Measurements from ENCODE around the gene GPC6. TPM values are rescaled to one million over a fixed set of nuclear protein-coding genes. Genes with fewer than 3 reads are reported as not detected.

GPC6 gene
- total RNA-seq, 1 donor from 2014 or later = not detected

DNA sequence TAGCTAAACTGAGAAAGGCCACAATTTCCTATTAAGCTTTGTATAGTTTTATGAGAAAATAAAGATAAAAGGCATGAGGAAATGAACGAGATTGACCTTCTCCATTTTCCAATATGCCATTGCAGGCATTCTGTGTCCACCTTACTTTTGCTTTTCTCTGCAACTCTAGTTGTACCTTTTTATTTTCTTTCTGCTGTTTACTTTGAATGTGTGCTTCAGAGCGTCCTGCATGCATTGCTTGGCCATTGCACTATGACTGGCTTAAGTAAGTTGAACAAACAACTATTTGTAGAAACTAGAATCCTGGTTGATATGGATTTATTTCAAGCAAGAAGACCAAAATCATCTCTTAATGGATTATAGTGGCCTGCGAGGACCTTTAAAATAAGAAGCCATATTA is 510.3 kb downstream of the GPC6 start:
- H3K4me3 Mint-ChIP-seq = no peak overlapping the region
- TF ChIP-seq, protein P1, sequence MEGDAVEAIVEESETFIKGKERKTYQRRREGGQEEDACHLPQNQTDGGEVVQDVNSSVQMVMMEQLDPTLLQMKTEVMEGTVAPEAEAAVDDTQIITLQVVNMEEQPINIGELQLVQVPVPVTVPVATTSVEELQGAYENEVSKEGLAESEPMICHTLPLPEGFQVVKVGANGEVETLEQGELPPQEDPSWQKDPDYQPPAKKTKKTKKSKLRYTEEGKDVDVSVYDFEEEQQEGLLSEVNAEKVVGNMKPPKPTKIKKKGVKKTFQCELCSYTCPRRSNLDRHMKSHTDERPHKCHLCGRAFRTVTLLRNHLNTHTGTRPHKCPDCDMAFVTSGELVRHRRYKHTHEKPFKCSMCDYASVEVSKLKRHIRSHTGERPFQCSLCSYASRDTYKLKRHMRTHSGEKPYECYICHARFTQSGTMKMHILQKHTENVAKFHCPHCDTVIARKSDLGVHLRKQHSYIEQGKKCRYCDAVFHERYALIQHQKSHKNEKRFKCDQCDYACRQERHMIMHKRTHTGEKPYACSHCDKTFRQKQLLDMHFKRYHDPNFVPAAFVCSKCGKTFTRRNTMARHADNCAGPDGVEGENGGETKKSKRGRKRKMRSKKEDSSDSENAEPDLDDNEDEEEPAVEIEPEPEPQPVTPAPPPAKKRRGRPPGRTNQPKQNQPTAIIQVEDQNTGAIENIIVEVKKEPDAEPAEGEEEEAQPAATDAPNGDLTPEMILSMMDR (IDR thresholded peaks at IDR 0.05) = no peak
- H3K27ac Mint-ChIP-seq = no peak overlapping the region
- no peaks in the 10 kb centered on the region for H3K27me3 Mint-ChIP-seq
- DNase-seq = no peak
- intact Hi-C loops (cut with micrococcal nuclease) = no loop called here
- no peaks in the 10 kb centered on the region for H3K4me1 Mint-ChIP-seq
- ChIA-PET CTCF (no interaction called here), POLR2A (no interaction called here)
- H3K36me3 Mint-ChIP-seq (ENCODE audit: low read depth) = no peaks in the 10 kb centered on the region
- no peak for ATAC-seq (ENCODE audit: low read depth)
- peaks cover 4% of the 10 kb centered on the region for H3K9me3 Mint-ChIP-seq

DNA sequence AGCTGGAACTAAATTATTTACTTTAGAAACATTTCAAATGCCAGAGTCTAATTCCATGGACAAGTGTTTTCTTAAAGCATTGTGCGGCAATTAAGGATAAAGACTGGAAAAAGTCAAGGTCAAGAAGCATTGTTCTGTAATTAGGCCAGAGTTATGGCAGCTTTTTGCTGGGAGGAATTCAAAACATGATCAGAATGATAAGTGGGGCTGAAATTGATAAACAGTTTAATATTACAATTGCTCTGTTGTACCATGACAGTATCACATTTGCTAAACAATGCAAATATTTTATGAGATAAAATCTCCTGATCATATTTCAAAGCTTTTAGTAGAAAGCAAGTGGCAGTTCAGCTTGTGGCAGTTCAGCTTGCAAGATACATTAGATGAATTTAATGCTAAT is 513.7 kb downstream of the GPC6 start:
- DNase-seq (no peak), ATAC-seq (ENCODE audit: low read depth) (no peak)
- TF ChIP-seq, protein P1 (IDR thresholded peaks at IDR 0.05) = no peak
- no peak overlapping the region for H3K4me3 Mint-ChIP-seq
- no peaks in the 10 kb centered on the region for H3K36me3 Mint-ChIP-seq (ENCODE audit: low read depth)
- POLR2A ChIA-PET = no interaction called here
- peaks cover 4% of the 10 kb centered on the region for H3K9me3 Mint-ChIP-seq
- CTCF ChIA-PET = no interaction called here
- intact Hi-C loops (cut with micrococcal nuclease) = no loop called here
- no peak overlapping the region for H3K27ac Mint-ChIP-seq
- no peaks in the 10 kb centered on the region for H3K4me1 Mint-ChIP-seq
- H3K27me3 Mint-ChIP-seq = no peaks in the 10 kb centered on the region

DNA sequence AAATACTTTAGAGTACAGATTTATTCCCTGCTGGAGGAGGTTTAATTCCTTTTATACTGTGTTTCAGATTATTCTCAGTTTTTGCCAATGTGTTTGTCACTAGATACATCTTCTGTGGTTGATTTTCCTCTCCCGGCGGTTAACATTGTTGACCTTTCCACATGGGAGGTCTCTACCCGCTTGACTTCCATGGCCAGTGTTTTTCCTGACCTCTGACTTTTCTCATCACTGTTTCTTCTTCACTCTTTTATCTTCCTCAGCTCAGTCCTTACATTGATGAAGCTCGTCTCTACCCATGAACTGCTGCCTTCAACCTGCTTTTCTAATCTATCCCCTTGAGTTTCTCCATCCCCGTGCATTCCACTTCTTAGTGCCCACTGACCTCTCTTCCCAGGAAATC is 517.4 kb downstream of the GPC6 start:
- ChIA-PET CTCF (no interaction called here), POLR2A (no interaction called here)
- no peak overlapping the region for H3K27ac Mint-ChIP-seq
- TF ChIP-seq, protein P1 (IDR thresholded peaks at IDR 0.05) = no peak
- no peak for ATAC-seq (ENCODE audit: low read depth)
- no peak overlapping the region for H3K4me3 Mint-ChIP-seq
- DNase-seq = no peak
- H3K9me3 Mint-ChIP-seq = peaks cover 6% of the 10 kb centered on the region
- H3K36me3 Mint-ChIP-seq (ENCODE audit: low read depth) = no peaks in the 10 kb centered on the region
- H3K4me1 Mint-ChIP-seq = no peaks in the 10 kb centered on the region
- no peaks in the 10 kb centered on the region for H3K27me3 Mint-ChIP-seq
- intact Hi-C loops (cut with micrococcal nuclease) = no loop called here

DNA sequence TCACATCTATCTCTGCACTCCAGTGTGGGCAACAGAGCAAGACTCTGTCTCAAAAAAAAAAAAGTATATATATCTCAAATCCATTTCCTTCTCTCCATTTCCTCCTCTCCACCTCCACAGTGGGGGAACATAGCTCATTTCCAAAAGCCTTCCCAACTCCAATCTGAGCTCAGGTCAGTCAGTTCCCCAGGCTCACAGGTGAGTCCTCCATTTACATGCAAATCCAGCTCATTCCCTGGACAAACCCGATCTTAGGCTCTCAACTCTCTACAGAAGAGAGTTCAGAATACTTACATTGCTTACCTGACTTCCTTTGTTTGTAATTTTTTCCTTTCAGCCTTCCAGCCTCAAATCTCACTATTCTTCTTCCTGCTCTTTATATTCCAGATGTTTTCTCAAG is 518.3 kb downstream of the GPC6 start:
- ATAC-seq (ENCODE audit: low read depth) = no peak
- intact Hi-C loops (cut with micrococcal nuclease) = no loop called here
- POLR2A ChIA-PET = no interaction called here
- H3K4me1 Mint-ChIP-seq = no peaks in the 10 kb centered on the region
- no peak overlapping the region for H3K4me3 Mint-ChIP-seq
- no peaks in the 10 kb centered on the region for H3K36me3 Mint-ChIP-seq (ENCODE audit: low read depth)
- CTCF ChIA-PET = no interaction called here
- no peaks in the 10 kb centered on the region for H3K27me3 Mint-ChIP-seq
- H3K27ac Mint-ChIP-seq = no peak overlapping the region
- TF ChIP-seq, protein P1 (IDR thresholded peaks at IDR 0.05) = no peak
- H3K9me3 Mint-ChIP-seq = peaks cover 6% of the 10 kb centered on the region
- DNase-seq = no peak

DNA sequence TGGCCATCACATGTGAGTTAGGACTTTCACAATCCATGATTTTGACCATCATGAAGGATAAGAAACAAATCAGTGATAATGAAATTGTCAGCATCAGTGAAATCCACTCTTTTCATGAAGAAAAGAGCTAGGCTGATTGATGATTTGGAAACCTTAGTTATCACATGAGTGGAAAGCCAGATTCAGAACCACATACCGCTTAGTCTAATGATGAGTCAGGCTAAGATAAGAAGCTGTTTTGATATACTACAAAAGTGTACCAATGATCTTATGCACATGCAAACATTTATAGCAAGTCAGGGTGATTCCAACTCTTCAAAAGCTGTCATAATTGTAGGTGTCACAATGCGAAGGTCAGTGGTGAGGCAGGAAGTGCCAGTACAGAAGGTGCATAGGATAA is 519.3 kb downstream of the GPC6 start:
- intact Hi-C loops (cut with micrococcal nuclease) = no loop called here
- Mint-ChIP-seq H3K4me1 (no peaks in the 10 kb centered on the region), H3K4me3 (no peak overlapping the region), H3K9me3 (peaks cover 6% of the 10 kb centered on the region), H3K27me3 (no peaks in the 10 kb centered on the region), H3K36me3 (ENCODE audit: low read depth) (no peaks in the 10 kb centered on the region), H3K27ac (no peak overlapping the region)
- TF ChIP-seq, protein P1 (IDR thresholded peaks at IDR 0.05) = no peak
- no peak for DNase-seq
- CTCF ChIA-PET = no interaction called here
- no peak for ATAC-seq (ENCODE audit: low read depth)
- POLR2A ChIA-PET = no interaction called here
